GM12873 (cell line): Measurements from ENCODE around the gene TF.

Experiments used
- TF ChIP-seq, protein P1 (sequence below): IDR thresholded peaks from 2 replicates; pipeline ENCODE4 v1.5.1; 2012; ENCODE audit warnings: low read depth, mild to moderate bottlenecking, moderate library complexity, low read length, control low read depth; ENCODE audit not compliant: insufficient read depth; ENCODE audit errors: missing control alignments

TF gene

GRCh38 chr3:133821767-133822638 lies 75.8 kb downstream of the TF start:
- TF ChIP-seq, protein P1, sequence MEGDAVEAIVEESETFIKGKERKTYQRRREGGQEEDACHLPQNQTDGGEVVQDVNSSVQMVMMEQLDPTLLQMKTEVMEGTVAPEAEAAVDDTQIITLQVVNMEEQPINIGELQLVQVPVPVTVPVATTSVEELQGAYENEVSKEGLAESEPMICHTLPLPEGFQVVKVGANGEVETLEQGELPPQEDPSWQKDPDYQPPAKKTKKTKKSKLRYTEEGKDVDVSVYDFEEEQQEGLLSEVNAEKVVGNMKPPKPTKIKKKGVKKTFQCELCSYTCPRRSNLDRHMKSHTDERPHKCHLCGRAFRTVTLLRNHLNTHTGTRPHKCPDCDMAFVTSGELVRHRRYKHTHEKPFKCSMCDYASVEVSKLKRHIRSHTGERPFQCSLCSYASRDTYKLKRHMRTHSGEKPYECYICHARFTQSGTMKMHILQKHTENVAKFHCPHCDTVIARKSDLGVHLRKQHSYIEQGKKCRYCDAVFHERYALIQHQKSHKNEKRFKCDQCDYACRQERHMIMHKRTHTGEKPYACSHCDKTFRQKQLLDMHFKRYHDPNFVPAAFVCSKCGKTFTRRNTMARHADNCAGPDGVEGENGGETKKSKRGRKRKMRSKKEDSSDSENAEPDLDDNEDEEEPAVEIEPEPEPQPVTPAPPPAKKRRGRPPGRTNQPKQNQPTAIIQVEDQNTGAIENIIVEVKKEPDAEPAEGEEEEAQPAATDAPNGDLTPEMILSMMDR, result peak; percentile 53

DNA sequence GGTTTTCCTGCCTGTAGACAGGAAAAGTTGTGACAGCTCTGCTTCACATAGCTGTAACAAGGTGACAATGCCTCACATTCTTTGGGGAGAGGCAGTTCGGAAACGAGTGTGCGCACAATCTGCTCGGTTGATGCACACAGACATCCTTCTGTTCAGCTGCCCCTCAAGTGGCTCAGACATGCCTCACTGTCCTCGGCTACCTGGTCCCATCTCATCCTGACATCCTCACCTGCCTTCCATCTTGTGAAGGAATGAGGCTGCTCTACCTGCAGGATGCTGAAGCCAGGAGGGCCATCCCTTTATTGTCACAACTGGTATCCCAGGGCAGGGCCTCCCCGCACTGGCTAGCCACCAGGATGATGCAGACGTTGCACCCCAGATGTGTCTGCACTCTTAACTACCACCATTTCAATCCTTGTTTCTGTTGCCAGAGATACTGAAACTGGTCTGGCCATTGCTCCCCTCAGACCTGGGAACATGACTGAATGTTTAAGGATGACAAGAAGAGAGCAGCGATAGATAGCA lies 78.8 kb downstream of the TF start:
- TF ChIP-seq, protein P1, result no peak

GRCh38 chr3:133825969-133826727 lies 80.0 kb downstream of the TF start:
- TF ChIP-seq, protein P1, result no peak

GRCh38 chr3:133827136-133827535 lies 80.9 kb downstream of the TF start:
- TF ChIP-seq, protein P1, result no peak

DNA sequence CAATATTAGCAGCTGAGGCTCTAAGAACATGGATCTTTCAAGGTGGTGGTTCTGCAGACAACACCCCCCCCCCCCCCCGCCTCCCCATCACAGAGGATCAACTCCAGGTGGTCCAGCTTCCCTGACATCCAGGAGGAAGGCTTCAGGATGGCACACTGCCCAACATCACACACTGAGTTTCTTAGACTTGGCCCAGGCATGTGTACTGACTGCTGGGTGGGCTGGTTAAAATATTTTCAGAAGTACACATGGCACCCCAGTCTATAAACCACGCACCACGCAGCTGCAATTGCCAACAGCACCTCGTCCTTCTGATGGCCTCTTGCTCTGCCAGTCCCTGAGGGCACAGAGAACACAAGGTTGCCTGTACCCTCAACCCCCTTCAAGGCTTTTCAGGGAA lies 81.5 kb downstream of the TF start:
- TF ChIP-seq, protein P1, result no peak

DNA sequence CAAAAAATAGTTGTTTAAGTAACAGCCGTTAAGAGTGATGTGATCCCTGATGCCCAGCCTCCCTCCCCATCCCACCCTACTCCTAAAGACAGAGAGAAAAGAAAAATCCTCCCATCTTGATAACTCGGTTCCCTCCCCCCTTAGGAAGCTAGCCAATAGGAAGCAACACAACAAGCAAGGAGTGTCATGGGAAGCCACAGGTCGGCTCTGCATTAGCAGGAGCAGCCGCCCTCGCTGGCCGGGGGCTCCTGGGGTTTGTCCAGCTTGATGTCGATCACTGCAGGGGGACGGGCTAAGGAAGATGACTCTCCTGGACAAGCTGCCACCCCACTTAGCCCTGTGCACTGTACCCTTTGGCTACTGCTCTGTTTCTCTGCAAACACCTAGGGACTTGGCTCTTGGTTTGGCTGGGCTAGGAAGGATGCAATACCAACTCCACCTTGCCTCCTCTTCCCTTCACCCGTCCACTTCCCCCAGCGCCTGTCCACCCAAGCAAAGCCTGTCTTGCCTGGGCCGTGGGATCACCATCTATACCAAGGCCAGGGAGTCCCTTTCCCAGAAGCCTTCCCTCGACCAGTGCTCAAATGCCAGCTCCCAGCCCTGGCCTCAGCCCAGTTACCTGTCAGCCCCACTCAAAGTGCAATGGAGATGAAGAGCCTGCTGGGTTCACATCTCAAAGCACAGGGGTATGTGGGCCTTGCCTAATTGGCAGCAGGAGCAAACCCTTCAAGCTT lies 82.5 kb downstream of the TF start:
- TF ChIP-seq, protein P1, result no peak
